Breast epithelium (tissue), 3 donors: ENCODE results near the gene RSBN1L.

Experiments
- POLR2A ChIP-seq: fragments of 450-650 bp; IDR thresholded peaks from one replicate; pipeline ENCODE4 v1.6.1; 2016; ENCODE audit warnings: antibody characterized with exemption, mild to moderate bottlenecking, moderate library complexity
- POLR2AphosphoS5 ChIP-seq, 3 donors: sonication (generic); formaldehyde crosslinking; IDR thresholded peaks; one replicate each; pipeline ENCODE4 v1.6.1; 2017; ENCODE audit warnings: antibody characterized with exemption in 3 of 3

DNA sequence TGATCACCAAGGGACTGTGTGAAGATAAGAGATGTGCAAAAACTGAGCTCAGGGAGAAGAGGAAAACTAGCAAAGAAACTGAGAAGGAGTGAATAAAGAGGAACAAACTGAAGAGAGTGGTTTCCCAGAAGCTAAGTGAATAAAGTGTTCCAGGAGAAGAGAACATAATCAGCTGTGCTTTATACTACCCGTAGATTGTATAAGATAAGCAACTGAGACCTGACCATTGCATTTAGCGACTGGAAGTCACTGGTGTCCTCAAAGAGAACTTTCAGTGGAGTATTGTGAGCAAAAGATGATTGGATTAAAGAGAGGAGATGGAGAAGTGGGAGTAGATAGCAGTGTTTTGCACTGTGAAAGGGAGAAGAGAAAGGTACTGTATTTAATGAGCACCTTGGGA lies 116.9 kb downstream of the RSBN1L start:
- TF ChIP-seq POLR2A: no peak
- TF ChIP-seq POLR2AphosphoS5 (IDR thresholded peaks at IDR 0.05): no peak
